ENCODE data around the gene SYT17.

DNA sequence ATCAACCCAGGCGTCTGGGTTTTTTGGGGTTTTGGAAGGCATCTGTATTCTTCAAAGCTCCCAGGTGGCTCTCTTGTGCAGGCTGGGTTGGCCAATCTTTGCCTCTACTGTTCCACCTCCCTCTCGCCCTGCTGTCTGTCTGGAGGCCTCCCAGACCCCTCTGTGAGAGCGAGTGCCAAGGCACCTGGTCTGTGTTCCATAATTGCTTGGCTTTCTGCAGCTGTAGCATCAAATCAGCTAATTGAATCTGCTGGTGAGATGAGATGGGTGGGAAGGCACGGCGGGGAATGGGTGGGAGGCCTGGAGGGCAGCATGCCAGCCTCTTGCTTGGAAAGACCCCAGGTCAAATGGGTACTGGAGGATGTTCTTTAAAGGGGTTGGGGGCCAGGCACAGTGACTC lies 64.9 kb downstream of the SYT17 start:
- TF ChIP-seq POLR2A (IDR thresholded peaks at IDR 0.05; ENCODE audit: low read length) (no peak), GATA1 (IDR thresholded peaks at IDR 0.05; ENCODE audit: low read depth, low read length) (no peak)

All from erythroblast (primary cell).